Measurements from ENCODE around the gene URM1.

The URM1 gene

GRCh38 chr9:128385496-128386460, 14.6 kb downstream of the URM1 start:
- FAIRE-seq, result no peak
- no peak for DNase-seq (ENCODE audit: low spot score)

- no peak for FAIRE-seq
Measured at GRCh38 chr9:128388150-128388549, 17.0 kb downstream of the URM1 start.

DNA sequence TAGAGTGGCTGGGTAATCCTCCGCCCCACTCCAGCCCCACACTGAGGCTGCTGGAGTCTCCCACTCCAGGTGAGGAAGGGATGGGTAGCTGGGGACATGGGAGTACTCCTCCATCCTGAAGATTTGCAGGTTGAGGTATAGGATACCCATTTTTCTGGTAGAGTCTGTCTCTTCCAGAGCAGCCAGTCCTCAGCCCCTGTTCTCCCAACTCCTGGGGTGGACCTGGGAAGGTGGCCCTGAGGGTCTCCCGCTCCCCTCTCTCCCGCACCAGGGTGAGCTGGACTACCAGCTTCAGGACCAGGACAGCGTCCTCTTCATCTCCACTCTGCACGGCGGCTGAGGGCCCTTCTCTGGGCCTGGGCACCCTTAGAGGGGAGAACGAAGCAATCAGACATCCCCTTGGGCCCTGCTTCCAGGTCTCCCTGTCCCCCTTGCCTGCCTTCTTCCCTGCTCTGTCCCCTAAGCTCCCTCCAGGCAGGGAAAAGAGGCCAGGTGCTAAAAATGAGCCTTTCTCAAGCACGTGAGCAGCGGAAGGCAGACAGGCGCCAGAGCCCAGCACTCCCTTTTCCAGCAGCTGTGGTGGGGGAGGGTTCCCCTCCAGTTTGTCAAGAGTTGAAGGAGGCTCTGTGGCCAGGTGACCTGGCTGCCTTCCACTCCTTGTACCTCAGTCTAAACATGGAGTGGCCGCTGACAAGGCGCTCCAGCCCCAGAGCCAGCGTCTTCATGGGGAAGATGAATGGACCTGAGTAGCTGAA, 18.4 kb downstream of the URM1 start:
- no peak for DNase-seq (ENCODE audit: low spot score)
- FAIRE-seq, result no peak

More at GRCh38 chr9:128388150-128388549, 17.0 kb downstream of the URM1 start:
- no peak for DNase-seq (ENCODE audit: low spot score)

GRCh38 chr9:128390150-128390812, 19.1 kb downstream of the URM1 start:
- FAIRE-seq (no peak), DNase-seq (ENCODE audit: low spot score) (no peak)

DNA sequence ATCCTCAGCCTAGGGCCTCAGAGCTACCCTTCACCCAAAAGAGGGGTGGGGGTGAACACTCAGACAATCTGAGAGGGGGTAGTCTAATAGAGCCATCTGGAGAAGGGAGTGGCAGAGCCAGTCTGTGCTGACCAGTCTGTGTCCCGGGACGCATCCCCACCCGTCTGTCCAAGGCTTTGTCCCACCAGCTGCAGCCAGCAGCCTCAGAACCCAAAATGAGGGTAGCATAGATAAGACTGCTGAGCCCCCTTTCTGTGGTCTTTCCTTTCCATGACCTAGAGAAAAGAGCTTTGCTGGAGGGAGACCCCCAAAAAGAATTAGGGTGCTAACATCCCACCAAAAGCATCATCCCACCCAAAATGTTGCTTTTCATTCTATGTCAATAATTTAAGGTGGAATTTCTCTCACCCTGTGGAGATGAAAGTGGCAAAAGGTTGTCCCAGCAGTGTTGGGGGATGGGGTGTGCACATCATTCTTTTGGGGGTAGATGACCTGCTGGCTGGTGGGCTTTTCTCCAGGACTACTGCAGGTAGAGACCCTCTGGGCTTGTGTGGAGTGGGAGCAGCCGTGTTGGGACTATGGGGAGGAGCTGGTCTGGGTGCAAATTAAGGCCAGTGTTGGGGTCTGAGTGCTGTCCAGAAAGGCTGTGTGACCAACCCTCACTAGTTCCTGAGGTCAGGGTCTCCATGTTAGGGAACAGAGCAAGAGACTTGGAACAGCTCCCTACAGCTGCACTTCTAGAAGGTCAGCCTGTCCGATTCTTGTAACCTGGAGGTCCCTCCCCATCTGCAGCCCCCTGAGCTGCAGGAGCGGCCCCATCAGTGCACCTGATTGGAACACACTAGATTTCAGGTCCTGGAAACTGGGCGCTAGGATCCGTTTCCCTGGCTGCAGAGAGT, 19.9 kb downstream of the URM1 start:
- FAIRE-seq (no peak), DNase-seq (ENCODE audit: low spot score) (no peak)

- DNase-seq (ENCODE audit: low spot score) (no peak), FAIRE-seq (no peak)
Measured at GRCh38 chr9:128391956-128392301, 20.8 kb downstream of the URM1 start.

- no peak for FAIRE-seq
- DNase-seq (ENCODE audit: low spot score), result no peak
Measured at GRCh38 chr9:128392302-128393144, 21.3 kb downstream of the URM1 start.

DNA sequence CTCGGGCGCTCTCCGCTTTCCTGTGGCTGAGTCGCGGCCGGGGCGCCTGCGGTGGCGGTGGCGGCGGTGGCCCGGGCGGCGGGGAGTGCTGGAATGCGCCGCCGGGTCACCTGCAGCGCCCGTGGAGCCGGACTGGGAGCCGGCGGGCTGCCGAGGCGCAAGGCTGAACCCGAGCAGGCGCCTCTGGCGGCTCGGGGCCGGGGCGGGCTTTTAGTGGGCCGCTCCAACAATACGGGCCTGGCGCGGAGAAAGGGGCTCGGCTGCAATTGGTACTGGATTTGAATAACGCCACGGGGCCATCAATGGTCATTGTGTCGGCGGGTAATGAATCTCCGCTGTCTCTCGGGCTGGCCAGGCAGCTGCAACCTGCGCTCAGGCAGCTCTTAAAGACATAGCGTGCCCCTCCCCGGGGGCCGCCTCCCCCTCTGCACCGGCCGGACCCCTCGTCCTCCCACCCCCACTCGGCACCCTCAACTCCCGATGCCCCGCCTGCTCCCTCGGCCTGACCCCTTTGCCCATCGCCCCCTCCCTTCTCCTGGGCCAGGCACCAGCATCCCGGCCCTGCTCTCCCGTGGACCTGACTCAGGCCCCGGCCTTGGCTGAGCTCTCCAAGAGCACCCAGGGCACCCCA, 22.1 kb downstream of the URM1 start:
- no peak for DNase-seq (ENCODE audit: low spot score)
- no peak for FAIRE-seq

DNA sequence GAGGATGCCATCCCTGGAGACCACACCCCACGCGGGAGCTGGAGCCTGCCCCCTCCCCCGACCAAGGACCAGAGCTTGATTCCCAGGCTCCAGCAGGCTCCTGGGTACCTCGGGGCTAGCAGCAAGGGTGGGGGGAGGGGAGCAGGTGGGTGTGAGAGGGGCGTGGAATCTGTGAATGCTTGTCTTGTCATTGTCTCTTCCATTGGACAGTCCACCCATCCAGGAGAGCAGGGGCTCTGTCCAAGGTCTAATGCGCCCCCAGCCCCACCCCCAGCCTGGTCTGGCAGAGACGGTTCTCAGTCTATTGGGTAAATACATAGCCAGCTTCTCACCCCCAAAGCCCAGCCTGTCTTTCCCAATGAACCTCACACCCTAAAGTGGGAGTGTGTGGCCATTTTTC, 22.8 kb downstream of the URM1 start:
- DNase-seq (ENCODE audit: low spot score) (no peak), FAIRE-seq (no peak)

- FAIRE-seq, result no peak
- DNase-seq (ENCODE audit: low spot score), result no peak
Measured at GRCh38 chr9:128394379-128395168, 23.4 kb downstream of the URM1 start.

DNA sequence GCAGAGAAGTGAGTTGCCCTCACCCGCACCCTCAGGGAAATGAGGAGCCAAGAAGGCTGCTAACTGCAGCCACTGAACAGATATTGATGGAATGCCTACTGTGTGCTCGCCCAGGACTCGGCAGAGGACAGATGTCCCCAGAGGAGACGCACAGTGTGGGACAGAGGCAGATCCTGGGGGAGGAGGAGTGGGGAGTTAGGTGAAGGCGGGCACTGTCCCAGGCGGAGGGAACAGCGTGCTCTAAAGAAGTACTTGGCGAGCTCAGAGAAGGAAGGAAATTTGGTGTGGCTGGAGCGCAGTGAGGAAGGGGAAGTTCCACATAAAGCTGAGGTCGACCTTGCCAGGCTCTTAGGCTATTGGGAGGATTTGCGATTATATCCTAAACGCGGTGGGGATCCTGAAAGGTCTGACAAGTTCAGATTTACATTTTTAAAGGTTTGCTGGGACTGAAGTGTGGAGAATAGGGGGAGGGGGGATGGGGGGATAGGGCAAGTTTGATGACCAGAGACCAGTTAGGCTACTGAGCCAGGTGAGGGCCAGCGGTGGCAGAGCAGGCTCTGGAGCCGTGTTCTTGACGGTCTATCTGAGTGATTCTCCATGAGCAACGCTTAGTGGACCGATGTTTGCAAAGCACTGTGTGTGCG, 25.9 kb downstream of the URM1 start:
- no peak for DNase-seq (ENCODE audit: low spot score)
- FAIRE-seq, result no peak

DNA sequence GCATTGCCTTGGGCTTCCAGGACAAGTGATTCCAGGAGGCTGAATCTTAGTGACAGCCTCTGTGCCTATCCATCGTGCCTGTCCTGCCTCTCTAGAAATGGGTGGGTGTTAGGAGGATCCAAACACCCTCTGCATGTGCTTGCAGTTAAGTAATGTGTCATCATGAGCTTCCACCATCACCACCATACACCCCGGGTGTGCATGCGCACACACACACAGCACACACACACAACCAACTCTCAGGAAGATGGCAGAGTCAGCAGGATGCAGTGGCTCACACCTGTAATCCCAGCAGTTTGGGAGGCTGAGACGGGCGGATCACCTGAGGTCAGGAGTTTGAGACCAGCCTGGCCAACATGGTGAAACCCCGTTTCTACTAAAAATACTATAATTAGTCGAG, 26.7 kb downstream of the URM1 start:
- DNase-seq (ENCODE audit: low spot score), result no peak
- FAIRE-seq, result no peak

- FAIRE-seq (no peak), DNase-seq (ENCODE audit: low spot score) (no peak)
Measured at GRCh38 chr9:128399861-128400260, 28.7 kb downstream of the URM1 start.

GRCh38 chr9:128404560-128404959, 33.4 kb downstream of the URM1 start:
- FAIRE-seq (no peak), DNase-seq (ENCODE audit: low spot score) (no peak)

GRCh38 chr9:128405077-128405779, 34.1 kb downstream of the URM1 start:
- no peak for DNase-seq (ENCODE audit: low spot score)
- no peak for FAIRE-seq

DNA sequence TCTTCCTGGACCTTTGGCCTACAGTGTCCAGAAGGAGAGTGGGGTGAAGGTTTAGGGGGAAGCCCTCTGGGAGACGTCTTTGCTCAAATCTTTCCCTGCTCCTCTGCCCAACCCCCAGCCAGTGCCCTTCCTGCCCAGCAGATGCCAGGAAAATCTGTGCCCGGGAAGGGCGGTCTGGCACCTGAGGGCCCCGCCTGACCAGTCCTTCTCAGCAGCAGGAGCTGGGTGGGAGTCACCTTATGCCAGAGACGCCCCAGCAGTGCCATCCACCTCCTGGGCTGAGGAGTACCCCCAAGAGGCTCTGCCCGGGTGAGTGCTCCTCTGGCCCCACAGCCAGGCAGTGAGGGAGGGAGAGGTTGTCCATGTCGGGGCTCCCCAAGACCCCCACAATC, 34.6 kb downstream of the URM1 start:
- FAIRE-seq (no peak), DNase-seq (ENCODE audit: low spot score) (no peak)

DNA sequence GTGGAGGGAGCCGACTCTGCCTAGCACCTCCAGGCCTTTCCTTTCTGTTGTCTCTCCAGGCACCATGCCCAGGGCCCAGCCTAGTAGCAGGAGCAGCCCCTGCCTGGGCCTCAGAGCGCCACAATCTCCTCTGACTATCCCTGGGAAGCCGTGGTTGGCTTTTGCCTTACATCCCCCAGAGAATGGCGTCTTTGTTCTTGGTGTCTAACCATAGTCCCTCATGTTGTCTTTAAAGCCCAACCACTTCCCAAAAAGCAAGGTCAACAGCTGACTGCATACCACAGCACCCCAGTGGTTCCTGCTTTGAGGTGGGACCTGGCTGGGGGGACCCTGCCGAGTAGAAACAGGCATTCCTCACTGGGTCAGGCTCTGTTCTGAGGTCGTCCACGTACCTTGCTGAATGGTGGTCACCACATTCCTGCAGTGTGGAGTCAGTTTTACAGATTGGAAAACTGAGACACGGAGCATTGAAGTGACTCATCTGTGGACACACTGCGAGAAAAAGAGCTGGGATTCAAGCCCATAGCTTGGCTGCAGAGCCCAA, 35.7 kb downstream of the URM1 start:
- peak; percentile 71 for DNase-seq (ENCODE audit: low spot score)

More for the DNA sequence above, 35.7 kb downstream of the URM1 start:
- FAIRE-seq, result no peak

Measured in urothelium cell line (cell line).